Middle frontal gyrus (tissue), 1 donor: Measurements from ENCODE around the gene WNT5B.
"Not testable (repeated sequence)": the region's sequence is repeated elsewhere in the genome, so short reads cannot be mapped to it uniquely, and the experiment has no call there.

ENCODE experiments used
- DNase-seq: peaks from one replicate; pipeline ENCODE4 v3.0.0-alpha.2; 2015; ENCODE audit warnings: low spot score; ENCODE audit errors: extremely low spot score

The WNT5B gene

DNA sequence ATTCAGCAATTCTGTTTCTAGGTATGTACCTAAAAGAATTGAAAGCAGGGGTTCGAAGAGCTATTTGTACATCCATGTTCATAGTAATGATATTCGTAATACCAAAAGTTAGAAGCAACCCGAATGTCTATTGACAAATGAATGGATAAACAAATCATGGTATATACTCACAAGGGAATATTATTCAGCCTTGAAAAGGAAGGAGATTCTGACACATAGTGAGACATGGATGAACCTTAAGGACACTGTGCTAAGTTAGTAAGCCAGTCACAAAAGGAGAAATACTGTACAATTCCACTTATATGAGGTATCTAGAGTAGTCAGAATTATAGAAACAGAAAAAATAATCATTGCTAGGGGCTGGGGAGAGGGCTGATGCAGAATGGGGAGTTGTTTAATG lies 30.3 kb upstream of the WNT5B start:
- no peak for DNase-seq

GRCh38 chr12:1602706-1603105 lies 26.3 kb upstream of the WNT5B start:
- not testable (repeated sequence) for DNase-seq

GRCh38 chr12:1603269-1603993 lies 25.6 kb upstream of the WNT5B start:
- DNase-seq = no peak

GRCh38 chr12:1604464-1604863 lies 24.6 kb upstream of the WNT5B start:
- no peak for DNase-seq

GRCh38 chr12:1605129-1606020 lies 23.7 kb upstream of the WNT5B start:
- DNase-seq = peak; percentile 56

DNA sequence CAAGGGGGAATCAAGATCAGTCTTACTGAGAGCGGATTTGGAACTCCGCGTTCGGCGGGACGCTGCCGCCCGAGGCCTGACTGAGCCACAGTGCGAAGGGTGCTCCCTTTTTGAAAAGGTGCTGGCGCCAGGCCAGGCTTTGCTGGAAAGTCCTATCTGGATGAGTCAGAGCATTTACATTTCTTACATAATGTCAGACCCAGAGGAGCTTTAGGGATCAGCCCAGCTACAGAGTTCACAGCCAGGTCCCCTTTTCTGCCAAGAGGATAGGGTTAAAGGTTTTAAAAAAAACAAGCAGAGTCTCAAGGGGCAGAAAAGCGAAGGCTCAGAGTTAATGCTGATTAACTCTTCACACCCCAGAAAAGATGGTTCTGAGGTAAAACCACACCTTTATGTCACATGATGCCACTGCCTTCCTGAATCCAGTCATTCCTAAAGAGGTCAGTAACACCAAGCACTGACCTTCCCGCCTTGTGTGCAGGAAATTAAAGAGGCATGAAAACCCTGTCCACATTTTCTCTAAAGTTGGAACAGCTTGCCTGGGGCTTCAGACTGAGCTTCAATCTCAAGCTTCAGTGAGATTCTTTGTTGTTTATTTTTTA lies 22.9 kb upstream of the WNT5B start:
- DNase-seq = no peak

- DNase-seq = no peak
Observed at GRCh38 chr12:1607940-1608712, 20.9 kb upstream of the WNT5B start.

- no peak for DNase-seq
Observed at GRCh38 chr12:1608713-1609119, 20.3 kb upstream of the WNT5B start.

DNA sequence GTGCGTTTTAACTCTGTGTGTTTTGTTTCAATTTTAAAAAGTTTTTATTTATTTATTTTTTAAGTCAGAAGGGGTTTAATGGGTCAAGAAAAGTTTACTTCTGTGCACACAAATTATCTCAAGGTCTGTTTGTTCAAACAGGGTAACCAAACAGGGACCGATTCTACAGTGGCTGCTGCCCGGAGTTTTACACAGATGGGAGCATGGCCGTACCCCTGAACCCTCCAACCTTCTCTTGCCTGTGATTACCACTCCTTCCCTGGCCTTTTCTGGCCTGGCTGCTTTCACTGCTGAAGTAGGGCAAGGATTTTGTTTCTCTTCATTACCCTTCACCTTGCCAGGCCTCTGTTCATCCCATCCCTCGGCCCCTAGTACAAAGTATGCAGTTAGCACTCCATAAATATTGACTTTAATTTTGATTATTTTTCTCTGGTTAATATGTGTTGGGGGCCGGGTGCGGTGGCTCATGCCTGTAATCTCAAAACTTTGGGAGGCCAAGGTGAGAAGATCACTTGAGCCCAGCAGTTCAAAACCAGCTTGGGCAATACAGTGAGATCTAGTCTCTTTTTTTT lies 18.9 kb upstream of the WNT5B start:
- no peak for DNase-seq

- no peak for DNase-seq
Observed at GRCh38 chr12:1611803-1612572, 17.0 kb upstream of the WNT5B start.

- no peak for DNase-seq
Observed at GRCh38 chr12:1613860-1614259, 15.2 kb upstream of the WNT5B start.

GRCh38 chr12:1614360-1614759 lies 14.7 kb upstream of the WNT5B start:
- no peak for DNase-seq

GRCh38 chr12:1616233-1617066 lies 12.6 kb upstream of the WNT5B start:
- DNase-seq = no peak

GRCh38 chr12:1618489-1618888 lies 10.5 kb upstream of the WNT5B start:
- DNase-seq = no peak

- DNase-seq = no peak
Observed at GRCh38 chr12:1619159-1619558, 9.9 kb upstream of the WNT5B start.

DNA sequence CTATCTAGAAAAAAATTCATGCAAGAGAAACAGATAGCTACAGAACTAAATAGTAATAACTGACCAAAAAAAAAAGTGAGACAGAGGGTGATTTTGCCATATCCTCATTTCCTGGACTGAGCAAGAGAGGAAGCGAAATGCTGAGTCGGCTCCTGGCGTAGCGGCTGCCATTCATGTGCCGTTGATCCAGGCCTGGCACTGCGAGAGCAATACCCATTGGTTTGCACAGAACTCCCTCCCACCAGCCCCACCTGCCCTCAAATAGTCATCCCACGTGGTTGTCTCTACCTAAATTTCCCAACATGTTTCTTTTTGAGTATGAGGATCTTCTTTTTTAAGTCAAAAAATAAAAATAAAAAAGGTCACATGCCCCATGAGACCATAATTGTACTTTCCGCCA lies 9.4 kb upstream of the WNT5B start:
- no peak for DNase-seq

GRCh38 chr12:1620092-1620491 lies 8.9 kb upstream of the WNT5B start:
- DNase-seq = no peak

DNA sequence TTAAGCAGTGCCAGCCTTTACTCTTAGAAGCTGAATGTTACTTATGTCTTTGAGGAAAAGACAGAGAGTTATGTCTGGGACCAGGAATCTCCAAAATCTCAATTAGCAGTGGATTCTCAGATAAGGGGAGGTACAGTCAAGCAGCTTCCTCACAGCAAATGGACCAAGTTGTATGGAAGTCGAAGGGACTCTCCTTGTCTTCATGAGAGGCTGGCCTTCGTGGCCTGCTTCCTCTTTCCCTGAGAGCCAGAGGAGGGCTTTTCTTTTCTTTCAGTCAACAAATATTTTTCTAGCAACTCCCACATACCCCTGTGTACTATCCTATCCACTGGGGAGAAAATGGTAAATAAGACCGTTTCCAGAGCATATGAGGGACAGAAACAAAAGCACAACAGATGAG lies 6.6 kb upstream of the WNT5B start:
- DNase-seq = no peak

GRCh38 chr12:1629338-1630132 lies 504 bp downstream of the WNT5B start:
- DNase-seq = no peak
